Measurements from ENCODE around the gene PPIC. TPM values are rescaled to one million over a fixed set of nuclear protein-coding genes. Genes with fewer than 3 reads are reported as not detected.

PPIC gene
- total RNA-seq, 1 experiment from 2014 or later = 45.3 TPM

DNA sequence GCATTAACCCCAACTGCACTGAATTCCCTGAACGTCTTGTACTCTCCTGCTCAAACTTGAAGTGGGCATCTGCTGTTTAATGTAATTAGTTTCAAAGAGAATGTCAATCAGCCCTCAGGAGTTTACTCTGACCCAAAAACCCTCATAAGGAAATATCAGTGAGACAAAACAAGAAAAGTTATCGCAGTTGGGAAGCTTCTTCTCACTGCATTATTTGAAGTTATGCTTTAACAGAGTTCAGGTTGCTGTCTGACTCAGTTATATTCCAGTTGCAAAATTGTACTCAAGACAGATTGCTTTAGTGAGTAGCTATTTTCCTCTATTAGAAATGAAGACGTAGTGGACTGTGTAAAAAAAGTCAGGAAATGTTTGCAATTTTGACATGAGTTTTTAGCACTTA, 52.1 kb downstream of the PPIC start:
- Mint-ChIP-seq H3K27me3 (ENCODE audit: insufficient read depth, unreplicated experiment) (no peaks in the 10 kb centered on the region), H3K4me3 (ENCODE audit: unreplicated experiment) (no peak overlapping the region), H3K4me1 (ENCODE audit: insufficient read depth, unreplicated experiment) (no peaks in the 10 kb centered on the region), H3K36me3 (ENCODE audit: insufficient read depth, unreplicated experiment) (peaks cover 15% of the 10 kb centered on the region), H3K27ac (ENCODE audit: low read depth, unreplicated experiment) (no peak overlapping the region), H3K9me3 (ENCODE audit: unreplicated experiment) (no peaks in the 10 kb centered on the region)
- intact Hi-C loops (cut with micrococcal nuclease) = no loop called here
- DNase-seq (ENCODE audit: unreplicated experiment) = no peak
- POLR2A ChIA-PET = interaction anchor here (0.7 to 1.2 kb wide), 2 partner anchors 10 to 642 kb away, joined by 3 read pairs; no protein-coding TSS in a partner anchor
- no peak for TF ChIP-seq CTCF (IDR thresholded peaks at IDR 0.05; ENCODE audit: unreplicated experiment)
- no TSS peak for BruUV-seq (replicated peaks)
- CTCF ChIA-PET = interaction anchor here (0.6 to 1.7 kb wide), 5 partner anchors 16 to 358 kb away, joined by 3 to 5 read pairs (median 4); no protein-coding TSS in a partner anchor

GRCh38 chr5:122982376-122982775, 54.1 kb downstream of the PPIC start:
- intact Hi-C loops (cut with micrococcal nuclease) = no loop called here
- Mint-ChIP-seq H3K4me3 (ENCODE audit: unreplicated experiment) (no peak overlapping the region), H3K27me3 (ENCODE audit: insufficient read depth, unreplicated experiment) (no peaks in the 10 kb centered on the region), H3K4me1 (ENCODE audit: insufficient read depth, unreplicated experiment) (no peaks in the 10 kb centered on the region), H3K27ac (ENCODE audit: low read depth, unreplicated experiment) (no peak overlapping the region), H3K36me3 (ENCODE audit: insufficient read depth, unreplicated experiment) (peaks cover 11% of the 10 kb centered on the region), H3K9me3 (ENCODE audit: unreplicated experiment) (no peaks in the 10 kb centered on the region)
- CTCF ChIA-PET = interaction anchor here (0.7 kb wide), 1 partner anchor 337 kb away, joined by 3 read pairs; no protein-coding TSS in a partner anchor
- no TSS peak for BruUV-seq (replicated peaks)
- no peak for TF ChIP-seq CTCF (IDR thresholded peaks at IDR 0.05; ENCODE audit: unreplicated experiment)
- POLR2A ChIA-PET = interaction anchor here (0.7 kb wide), 1 partner anchor 9 kb away, joined by 3 read pairs; no protein-coding TSS in a partner anchor
- DNase-seq (ENCODE audit: unreplicated experiment) = no peak

- BruUV-seq (replicated peaks) = no TSS peak
- CTCF ChIA-PET = interaction anchor here (0.7 kb wide), 1 partner anchor 338 kb away, joined by 3 read pairs; no protein-coding TSS in a partner anchor
Observed at GRCh38 chr5:122981846-122982245, 54.7 kb downstream of the PPIC start.

GRCh38 chr5:122978644-122979297, 57.8 kb downstream of the PPIC start:
- no peak overlapping the region for H3K27ac Mint-ChIP-seq (ENCODE audit: low read depth, unreplicated experiment)
- H3K4me3 Mint-ChIP-seq (ENCODE audit: unreplicated experiment) = no peak overlapping the region
- no peaks in the 10 kb centered on the region for H3K27me3 Mint-ChIP-seq (ENCODE audit: insufficient read depth, unreplicated experiment)
- DNase-seq (ENCODE audit: unreplicated experiment) = no peak
- ChIA-PET POLR2A (no interaction called here), CTCF (interaction anchor here (0.6 to 1.0 kb wide), 2 partner anchors 11 to 239 kb away, joined by 3 to 5 read pairs; no protein-coding TSS in a partner anchor)
- no peaks in the 10 kb centered on the region for H3K4me1 Mint-ChIP-seq (ENCODE audit: insufficient read depth, unreplicated experiment)
- BruUV-seq (replicated peaks) = no TSS peak
- H3K36me3 Mint-ChIP-seq (ENCODE audit: insufficient read depth, unreplicated experiment) = no peaks in the 10 kb centered on the region
- TF ChIP-seq CTCF (IDR thresholded peaks at IDR 0.05; ENCODE audit: unreplicated experiment) = no peak
- H3K9me3 Mint-ChIP-seq (ENCODE audit: unreplicated experiment) = no peaks in the 10 kb centered on the region
- intact Hi-C loops (cut with micrococcal nuclease) = no loop called here

More at GRCh38 chr5:122981846-122982245, 54.7 kb downstream of the PPIC start:
- Mint-ChIP-seq H3K27ac (ENCODE audit: low read depth, unreplicated experiment) (no peak overlapping the region), H3K4me3 (ENCODE audit: unreplicated experiment) (no peak overlapping the region), H3K9me3 (ENCODE audit: unreplicated experiment) (no peaks in the 10 kb centered on the region), H3K36me3 (ENCODE audit: insufficient read depth, unreplicated experiment) (peaks cover 8% of the 10 kb centered on the region), H3K4me1 (ENCODE audit: insufficient read depth, unreplicated experiment) (no peaks in the 10 kb centered on the region), H3K27me3 (ENCODE audit: insufficient read depth, unreplicated experiment) (no peaks in the 10 kb centered on the region)
- no peak for DNase-seq (ENCODE audit: unreplicated experiment)
- POLR2A ChIA-PET = no interaction called here
- intact Hi-C loops (cut with micrococcal nuclease) = no loop called here
- no peak for TF ChIP-seq CTCF (IDR thresholded peaks at IDR 0.05; ENCODE audit: unreplicated experiment)
